RWPE2 (cell line): ENCODE results near the gene DTX3.

Source experiments
- ATAC-seq: fragments of 200-7000 bp; cut with Tn5 transposase; 3 replicates; pipeline ENCODE4 v1.9.1; 2021; ENCODE audit warnings: low read depth
- DNase-seq: peaks from one replicate; pipeline ENCODE4 v3.0.0-alpha.2; 2020; ENCODE audit warnings: low spot score
- H3K27ac ChIP-seq: fragments of 450-650 bp; 2 replicates; pipeline ENCODE4 v1.5.1; 2017; ENCODE audit warnings: mild to moderate bottlenecking; ENCODE audit not compliant: poor library complexity, severe bottlenecking
- H3K27me3 ChIP-seq: fragments of 250-450 bp; sonication (Bioruptor Pico); 2 replicates; pipeline ENCODE4 v1.5.1; 2021; ENCODE audit warnings: mild to moderate bottlenecking, moderate library complexity; ENCODE audit not compliant: insufficient read depth, poor library complexity, severe bottlenecking
- H3K36me3 ChIP-seq: fragments of 250-450 bp; sonication (Bioruptor Pico); 2 replicates; pipeline ENCODE4 v1.5.1; 2020; ENCODE audit warnings: low read depth, mild to moderate bottlenecking, moderate library complexity
- H3K4me1 ChIP-seq: fragments of 250-450 bp; sonication (Bioruptor Pico); 2 replicates; pipeline ENCODE4 v1.5.1; 2021; ENCODE audit warnings: mild to moderate bottlenecking, moderate library complexity; ENCODE audit not compliant: insufficient read depth, poor library complexity, severe bottlenecking
- H3K4me3 ChIP-seq: fragments of 250-450 bp; sonication (Bioruptor Pico); 2 replicates; pipeline ENCODE4 v1.5.1; 2021; ENCODE audit warnings: mild to moderate bottlenecking, moderate library complexity; ENCODE audit not compliant: severe bottlenecking
- H3K9me3 ChIP-seq: fragments of 250-450 bp; sonication (Bioruptor Pico); 2 replicates; pipeline ENCODE4 v1.5.1; 2021; ENCODE audit warnings: mild to moderate bottlenecking, moderate library complexity; ENCODE audit not compliant: severe bottlenecking
- TF ChIP-seq, protein P1 (sequence below): fragments of 450-650 bp; IDR thresholded peaks from one replicate; pipeline ENCODE4 v1.5.1; 2017; ENCODE audit warnings: mild to moderate bottlenecking, moderate library complexity; ENCODE audit not compliant: poor library complexity, severe bottlenecking

The DTX3 gene

DNA sequence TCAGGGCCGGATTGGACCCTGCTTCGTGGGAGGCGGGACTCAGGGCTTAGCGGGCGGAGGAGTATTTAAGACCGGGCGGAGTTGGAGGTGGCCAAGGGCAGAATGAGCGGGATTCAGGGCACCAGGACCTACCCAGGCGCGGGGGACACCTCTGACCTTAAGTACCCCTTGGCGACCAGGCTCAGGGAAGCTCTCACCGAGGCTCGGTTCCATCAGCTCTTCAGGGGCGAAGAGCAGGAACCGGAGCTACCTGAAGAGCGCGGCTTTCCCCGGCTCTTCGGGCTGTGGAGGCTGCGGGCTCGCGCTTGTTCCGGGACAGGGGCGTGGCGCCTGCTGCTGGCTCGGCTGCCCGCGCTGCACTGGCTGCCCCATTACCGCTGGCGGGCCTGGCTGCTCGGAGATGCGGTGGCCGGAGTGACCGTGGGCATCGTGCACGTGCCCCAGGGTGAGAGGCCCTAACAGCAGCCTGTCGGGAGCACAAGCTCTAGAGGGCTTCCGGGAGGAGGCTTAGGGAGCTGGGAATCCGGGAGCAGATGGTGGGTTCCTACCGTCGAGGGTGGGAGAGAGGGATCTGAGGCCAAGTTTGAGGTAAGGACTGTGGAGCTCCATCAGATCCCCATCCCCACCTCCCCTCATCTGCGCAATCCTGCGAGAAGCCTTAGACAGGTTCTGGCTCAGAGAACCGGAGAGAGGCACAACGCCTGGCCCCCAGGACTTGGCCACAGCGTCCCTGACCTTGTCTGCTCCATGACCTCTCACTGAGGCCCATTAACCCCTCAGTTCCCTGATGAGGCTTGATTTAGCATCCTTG, 15.0 kb downstream of the DTX3 start:
- DNase-seq (peak; percentile 58), ATAC-seq (0 out of 3 replicates have a peak, but pooled peaks have one; percentile 7)
- Histone ChIP-seq H3K4me1 (no peaks in the 10 kb centered on the region), H3K36me3 (no peaks in the 10 kb centered on the region), H3K27me3 (peaks cover 44% of the 10 kb centered on the region), H3K4me3 (no peak overlapping the region), H3K9me3 (no peaks in the 10 kb centered on the region), H3K27ac (no peak overlapping the region)
- TF ChIP-seq, protein P1, sequence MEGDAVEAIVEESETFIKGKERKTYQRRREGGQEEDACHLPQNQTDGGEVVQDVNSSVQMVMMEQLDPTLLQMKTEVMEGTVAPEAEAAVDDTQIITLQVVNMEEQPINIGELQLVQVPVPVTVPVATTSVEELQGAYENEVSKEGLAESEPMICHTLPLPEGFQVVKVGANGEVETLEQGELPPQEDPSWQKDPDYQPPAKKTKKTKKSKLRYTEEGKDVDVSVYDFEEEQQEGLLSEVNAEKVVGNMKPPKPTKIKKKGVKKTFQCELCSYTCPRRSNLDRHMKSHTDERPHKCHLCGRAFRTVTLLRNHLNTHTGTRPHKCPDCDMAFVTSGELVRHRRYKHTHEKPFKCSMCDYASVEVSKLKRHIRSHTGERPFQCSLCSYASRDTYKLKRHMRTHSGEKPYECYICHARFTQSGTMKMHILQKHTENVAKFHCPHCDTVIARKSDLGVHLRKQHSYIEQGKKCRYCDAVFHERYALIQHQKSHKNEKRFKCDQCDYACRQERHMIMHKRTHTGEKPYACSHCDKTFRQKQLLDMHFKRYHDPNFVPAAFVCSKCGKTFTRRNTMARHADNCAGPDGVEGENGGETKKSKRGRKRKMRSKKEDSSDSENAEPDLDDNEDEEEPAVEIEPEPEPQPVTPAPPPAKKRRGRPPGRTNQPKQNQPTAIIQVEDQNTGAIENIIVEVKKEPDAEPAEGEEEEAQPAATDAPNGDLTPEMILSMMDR, result no peak

GRCh38 chr12:57620245-57620935, 15.8 kb downstream of the DTX3 start:
- Histone ChIP-seq H3K4me3 (no peak overlapping the region), H3K4me1 (no peaks in the 10 kb centered on the region)
- no peak for DNase-seq

GRCh38 chr12:57620936-57621496, 16.4 kb downstream of the DTX3 start:
- no peak for ATAC-seq
- Histone ChIP-seq H3K4me1 (no peaks in the 10 kb centered on the region), H3K9me3 (no peaks in the 10 kb centered on the region), H3K27me3 (peaks cover 44% of the 10 kb centered on the region), H3K36me3 (no peaks in the 10 kb centered on the region), H3K27ac (no peak overlapping the region), H3K4me3 (no peak overlapping the region)
- TF ChIP-seq, protein P1, result no peak
- DNase-seq, result peak; percentile 43

More at GRCh38 chr12:57620245-57620935, 15.8 kb downstream of the DTX3 start:
- ATAC-seq, result no peak
- Histone ChIP-seq H3K27ac (no peak overlapping the region), H3K36me3 (no peaks in the 10 kb centered on the region), H3K9me3 (no peaks in the 10 kb centered on the region), H3K27me3 (peaks cover 44% of the 10 kb centered on the region)
- TF ChIP-seq, protein P1, result no peak

- ATAC-seq, result peak; percentile 69
- H3K27me3 ChIP-seq, result peaks cover 44% of the 10 kb centered on the region
- no peaks in the 10 kb centered on the region for H3K9me3 ChIP-seq
- TF ChIP-seq, protein P1, result peak; percentile 91
- no peak overlapping the region for H3K27ac ChIP-seq
- H3K36me3 ChIP-seq, result no peaks in the 10 kb centered on the region
- H3K4me1 ChIP-seq, result no peaks in the 10 kb centered on the region
- peak; percentile 60 for DNase-seq
- peak overlapping the region; percentile 7 for H3K4me3 ChIP-seq
Observed at GRCh38 chr12:57621497-57622292, 17.1 kb downstream of the DTX3 start.
